Lower lobe of right lung (tissue), 2 donors: Measurements from ENCODE around the gene ADGRB3. TPM values are rescaled to one million over a fixed set of nuclear protein-coding genes. Genes with fewer than 3 reads are reported as not detected.

ENCODE experiments used
- ATAC-seq, 2 donors: fragments of 200-7000 bp; cut with Tn5 transposase; one replicate each; pipeline ENCODE4 v1.9.1; 2020 to 2022; ENCODE audit warnings: mild to moderate bottlenecking in 2 of 2, moderate library complexity in 2 of 2
- DNase-seq: peaks from one replicate; pipeline ENCODE4 v3.0.0-alpha.2; 2020
- H3K27ac ChIP-seq: fragments of 200-600 bp; one replicate; pipeline ENCODE4 v1.8.0; 2022
- H3K27me3 ChIP-seq: fragments of 200-600 bp; one replicate; pipeline ENCODE4 v1.8.0; 2022; ENCODE audit warnings: low read depth
- H3K36me3 ChIP-seq: fragments of 200-600 bp; one replicate; pipeline ENCODE4 v1.8.0; 2022; ENCODE audit warnings: mild to moderate bottlenecking
- H3K4me1 ChIP-seq: fragments of 200-600 bp; one replicate; pipeline ENCODE4 v1.8.0; 2022
- H3K4me3 ChIP-seq: fragments of 200-600 bp; one replicate; pipeline ENCODE4 v1.8.0; 2022; ENCODE audit warnings: mild to moderate bottlenecking
- H3K9me3 ChIP-seq: fragments of 200-600 bp; one replicate; pipeline ENCODE4 v1.8.0; 2022
- CTCF ChIP-seq: fragments of 200-600 bp; IDR thresholded peaks from one replicate; pipeline ENCODE4 v1.8.0; 2022; ENCODE audit warnings: antibody characterized with exemption, mild to moderate bottlenecking
- intact Hi-C: fragments of 100-400 bp; cut with DNase I; formaldehyde crosslinking; loops from one replicate; pipeline ENCODE4 v1.11.0; 2022
- total RNA-seq: library from RNA; stranded (reverse); fragmentation: NEBNext Ultra II Directional; extraction: Animal tissue kit (Norgen Biotek cat#: 25700); gene quantifications from one replicate; pipeline ENCODE4 v1.2.1, GENCODE V29; 2021
- donor health status: DM: no; HTN: yes; CAD: no; lungs with severe emphysema.

ADGRB3 gene
- total RNA-seq, 1 donor from 2014 or later, result 2.3 TPM

- TF ChIP-seq CTCF, result no peak
- ATAC-seq, result peak; percentile 79 to 88
- intact Hi-C loops, result no loop called here
- DNase-seq, result peak; percentile 68
- Histone ChIP-seq H3K36me3 (no peaks in the 10 kb centered on the region), H3K27me3 (no peaks in the 10 kb centered on the region), H3K4me1 (no peaks in the 10 kb centered on the region), H3K9me3 (no peaks in the 10 kb centered on the region), H3K4me3 (no peak overlapping the region), H3K27ac (no peak overlapping the region)
Measured at GRCh38 chr6:69232911-69233448, 597.9 kb downstream of the ADGRB3 start.

- no peaks in the 10 kb centered on the region for H3K4me1 ChIP-seq
- no peak for DNase-seq
- no peak for ATAC-seq
- no peaks in the 10 kb centered on the region for H3K9me3 ChIP-seq
- TF ChIP-seq CTCF, result no peak
- intact Hi-C loops, result no loop called here
- no peaks in the 10 kb centered on the region for H3K27me3 ChIP-seq
- no peak overlapping the region for H3K4me3 ChIP-seq
- H3K36me3 ChIP-seq, result no peaks in the 10 kb centered on the region
- no peak overlapping the region for H3K27ac ChIP-seq
Measured at GRCh38 chr6:69238067-69238466, 603.0 kb downstream of the ADGRB3 start.

GRCh38 chr6:69246983-69247382, 611.9 kb downstream of the ADGRB3 start:
- TF ChIP-seq CTCF, result no peak
- DNase-seq, result no peak
- Histone ChIP-seq H3K4me1 (no peaks in the 10 kb centered on the region), H3K27me3 (no peaks in the 10 kb centered on the region), H3K9me3 (no peaks in the 10 kb centered on the region), H3K36me3 (no peaks in the 10 kb centered on the region), H3K27ac (no peak overlapping the region), H3K4me3 (no peak overlapping the region)
- intact Hi-C loops, result no loop called here
- ATAC-seq, result no peak

GRCh38 chr6:69261010-69261409, 625.9 kb downstream of the ADGRB3 start:
- TF ChIP-seq CTCF, result no peak
- Histone ChIP-seq H3K9me3 (no peaks in the 10 kb centered on the region), H3K27me3 (no peaks in the 10 kb centered on the region), H3K36me3 (no peaks in the 10 kb centered on the region), H3K4me1 (no peaks in the 10 kb centered on the region), H3K4me3 (no peak overlapping the region), H3K27ac (no peak overlapping the region)
- ATAC-seq (no peak), DNase-seq (no peak)
- intact Hi-C loops, result no loop called here

GRCh38 chr6:69263297-69263696, 628.2 kb downstream of the ADGRB3 start:
- intact Hi-C loops, result no loop called here

More at GRCh38 chr6:69263297-69263696, 628.2 kb downstream of the ADGRB3 start:
- Histone ChIP-seq H3K27ac (no peak overlapping the region), H3K4me3 (no peak overlapping the region), H3K4me1 (no peaks in the 10 kb centered on the region), H3K9me3 (no peaks in the 10 kb centered on the region), H3K27me3 (no peaks in the 10 kb centered on the region), H3K36me3 (no peaks in the 10 kb centered on the region)
- ATAC-seq, result no peak
- TF ChIP-seq CTCF, result no peak
- DNase-seq, result no peak
